WI38 (cell line): ENCODE measurements around the gene RWDD3.

Source experiments
- H3K4me3 ChIP-seq: 2 replicates; pipeline ENCODE4 v1.5.1; 2011; ENCODE audit warnings: low read depth, mild to moderate bottlenecking, control low read depth, low read length
- TF ChIP-seq, protein P1 (sequence below): IDR thresholded peaks from 2 replicates; pipeline ENCODE4 v1.5.1; 2012; ENCODE audit warnings: low read depth, mild to moderate bottlenecking, control low read depth, low read length

The RWDD3 gene

DNA sequence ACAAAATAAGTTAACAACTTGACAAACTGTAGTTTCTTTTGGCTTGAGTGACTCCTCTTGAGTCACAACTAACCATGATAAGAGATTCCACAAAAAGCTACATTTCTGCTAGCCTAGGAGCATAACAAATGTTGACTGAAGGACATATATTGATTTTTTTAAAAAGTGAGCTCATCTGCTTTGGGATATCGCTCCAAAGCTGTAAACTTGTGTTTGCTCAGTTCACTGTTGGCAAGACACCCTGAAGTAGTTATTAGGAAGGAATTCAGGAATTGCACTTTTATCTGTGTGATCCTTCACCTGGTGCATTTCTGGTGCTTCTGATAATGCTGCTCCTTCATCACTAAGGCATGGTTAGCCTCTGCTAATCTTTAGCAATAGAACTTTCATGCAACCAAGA is 23.7 kb downstream of the RWDD3 start:
- no peak overlapping the region for H3K4me3 ChIP-seq

GRCh38 chr1:95259245-95259644 is 25.2 kb downstream of the RWDD3 start:
- no peak overlapping the region for H3K4me3 ChIP-seq
- TF ChIP-seq, protein P1, sequence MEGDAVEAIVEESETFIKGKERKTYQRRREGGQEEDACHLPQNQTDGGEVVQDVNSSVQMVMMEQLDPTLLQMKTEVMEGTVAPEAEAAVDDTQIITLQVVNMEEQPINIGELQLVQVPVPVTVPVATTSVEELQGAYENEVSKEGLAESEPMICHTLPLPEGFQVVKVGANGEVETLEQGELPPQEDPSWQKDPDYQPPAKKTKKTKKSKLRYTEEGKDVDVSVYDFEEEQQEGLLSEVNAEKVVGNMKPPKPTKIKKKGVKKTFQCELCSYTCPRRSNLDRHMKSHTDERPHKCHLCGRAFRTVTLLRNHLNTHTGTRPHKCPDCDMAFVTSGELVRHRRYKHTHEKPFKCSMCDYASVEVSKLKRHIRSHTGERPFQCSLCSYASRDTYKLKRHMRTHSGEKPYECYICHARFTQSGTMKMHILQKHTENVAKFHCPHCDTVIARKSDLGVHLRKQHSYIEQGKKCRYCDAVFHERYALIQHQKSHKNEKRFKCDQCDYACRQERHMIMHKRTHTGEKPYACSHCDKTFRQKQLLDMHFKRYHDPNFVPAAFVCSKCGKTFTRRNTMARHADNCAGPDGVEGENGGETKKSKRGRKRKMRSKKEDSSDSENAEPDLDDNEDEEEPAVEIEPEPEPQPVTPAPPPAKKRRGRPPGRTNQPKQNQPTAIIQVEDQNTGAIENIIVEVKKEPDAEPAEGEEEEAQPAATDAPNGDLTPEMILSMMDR, result no peak

More for the DNA sequence above, 23.7 kb downstream of the RWDD3 start:
- TF ChIP-seq, protein P1, result no peak

DNA sequence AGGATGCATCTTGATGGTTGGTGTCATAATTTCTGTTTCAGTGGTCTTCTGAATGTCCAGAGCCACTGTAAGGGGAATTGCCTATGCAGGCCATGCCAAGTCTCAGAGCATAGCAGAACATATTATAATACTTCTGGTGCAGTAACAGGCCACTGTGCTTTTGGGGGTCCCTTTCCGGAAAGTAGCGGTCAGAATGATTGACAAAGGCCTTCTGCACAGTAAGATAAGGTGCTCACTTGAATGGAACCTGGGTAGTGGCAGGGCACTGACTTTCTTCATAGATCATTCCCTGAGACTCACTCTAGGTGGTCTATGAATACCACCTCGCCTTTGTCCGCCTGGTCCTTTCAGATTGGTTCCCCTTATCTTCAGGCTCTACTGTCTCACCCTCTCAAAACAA is 28.9 kb downstream of the RWDD3 start:
- H3K4me3 ChIP-seq, result no peak overlapping the region
- TF ChIP-seq, protein P1, result no peak

- no peak overlapping the region for H3K4me3 ChIP-seq
- TF ChIP-seq, protein P1, result no peak
These were observed 29.4 kb downstream of the RWDD3 start for GRCh38 chr1:95263450-95263849.

DNA sequence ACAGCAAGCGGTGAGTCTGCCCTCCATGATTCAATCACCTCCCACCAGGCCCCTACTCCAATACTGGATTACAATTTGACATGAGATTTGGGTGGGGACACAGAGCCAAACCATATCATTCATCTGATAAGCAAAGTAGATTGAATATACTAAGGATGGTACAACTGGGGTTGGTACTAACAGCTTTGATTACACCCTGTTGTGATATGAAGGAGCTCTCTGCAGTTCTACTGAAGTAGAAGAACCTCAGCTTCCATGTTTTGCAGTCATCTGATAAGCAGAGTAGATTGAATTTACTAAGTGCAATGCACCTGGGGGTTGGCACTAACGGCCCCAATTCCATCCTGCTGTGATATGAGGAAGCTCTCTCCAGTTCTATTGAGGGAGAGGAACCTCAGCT is 31.1 kb downstream of the RWDD3 start:
- TF ChIP-seq, protein P1, result no peak
- H3K4me3 ChIP-seq, result no peak overlapping the region

- TF ChIP-seq, protein P1, result no peak
- no peak overlapping the region for H3K4me3 ChIP-seq
These were observed 42.4 kb downstream of the RWDD3 start for GRCh38 chr1:95276429-95276828.

- TF ChIP-seq, protein P1, result no peak
- no peak overlapping the region for H3K4me3 ChIP-seq
These were observed 44.4 kb downstream of the RWDD3 start for GRCh38 chr1:95278173-95279006.
